CMK (cell line): ENCODE measurements around the gene TSTD2.
A peak's percentile ranks its signal among the peaks of the same experiment; 100 is the strongest.

Source experiments
- DNase-seq: peaks from one replicate; pipeline ENCODE4 v3.0.0-alpha.2; 2010; ENCODE audit warnings: low read depth

TSTD2 gene

GRCh38 chr9:97632985-97633858 lies at the start of gene TSTD2, which contains the start of gene NCBP1:
TSTD2 (minus strand) TSS chr9:97633368; CDS start chr9:97627562, 5,806 bp downstream.
NCBP1 (plus strand) TSS chr9:97633821; CDS start chr9:97633882, 61 bp downstream.
- DNase-seq = peak; percentile 93

GRCh38 chr9:97682242-97682641 lies 49.1 kb upstream of the TSTD2 start:
- no peak for DNase-seq

- DNase-seq = no peak
Measured at GRCh38 chr9:97675655-97676054, 42.5 kb upstream of the TSTD2 start.

- DNase-seq = no peak
Measured at GRCh38 chr9:97673922-97674321, 40.8 kb upstream of the TSTD2 start.

GRCh38 chr9:97672403-97672802 lies 39.2 kb upstream of the TSTD2 start:
- DNase-seq = no peak

GRCh38 chr9:97670586-97670985 lies 37.4 kb upstream of the TSTD2 start:
- DNase-seq = no peak

GRCh38 chr9:97668485-97668884 lies 35.3 kb upstream of the TSTD2 start:
- no peak for DNase-seq

- DNase-seq = peak; percentile 52
Measured at GRCh38 chr9:97666907-97667686, 33.9 kb upstream of the TSTD2 start.

GRCh38 chr9:97665742-97666141 lies 32.6 kb upstream of the TSTD2 start:
- DNase-seq = no peak

GRCh38 chr9:97660847-97661246 lies 27.7 kb upstream of the TSTD2 start:
- no peak for DNase-seq

- DNase-seq = no peak
Measured at GRCh38 chr9:97660340-97660739, 27.2 kb upstream of the TSTD2 start.

- no peak for DNase-seq
Measured at GRCh38 chr9:97659771-97660170, 26.6 kb upstream of the TSTD2 start.

GRCh38 chr9:97658707-97659106 lies 25.5 kb upstream of the TSTD2 start:
- no peak for DNase-seq

GRCh38 chr9:97651646-97652045 lies 18.5 kb upstream of the TSTD2 start:
- no peak for DNase-seq

GRCh38 chr9:97647996-97648395 lies 14.8 kb upstream of the TSTD2 start:
- no peak for DNase-seq

GRCh38 chr9:97645720-97646119 lies 12.6 kb upstream of the TSTD2 start:
- DNase-seq = no peak

- no peak for DNase-seq
Measured at GRCh38 chr9:97640325-97640724, 7.2 kb upstream of the TSTD2 start.

- DNase-seq = no peak
Measured at GRCh38 chr9:97638666-97639065, 5.5 kb upstream of the TSTD2 start.

- DNase-seq = no peak
Measured at GRCh38 chr9:97636903-97637302, 3.7 kb upstream of the TSTD2 start.

GRCh38 chr9:97635026-97635425 lies 1.9 kb upstream of the TSTD2 start:
- DNase-seq = no peak

GRCh38 chr9:97633859-97634490 lies 807 bp upstream of the TSTD2 start:
- DNase-seq = no peak

- DNase-seq = no peak
Measured at GRCh38 chr9:97632248-97632984, 752 bp downstream of the TSTD2 start.
